CD14-positive monocyte (primary cell): Measurements from ENCODE around the gene PSMB11. TPM values are rescaled to one million over a fixed set of nuclear protein-coding genes. Genes with fewer than 3 reads are reported as not detected.

Source experiments
- DNase-seq, 3 donors: peaks; one replicate each; pipeline ENCODE4 v3.0.0-alpha.2; 2011 to 2022
- H2AFZ ChIP-seq: 2 replicates; pipeline ENCODE4 v1.6.0; 2012; ENCODE audit warnings: mild to moderate bottlenecking, low read depth, low read length, inconsistent platforms; ENCODE audit not compliant: insufficient read depth, poor library complexity, severe bottlenecking
- H3K27ac ChIP-seq, 2 donors: 1 replicate in 1 of 2; 2 replicates in 1 of 2; pipeline ENCODE4 v1.5.1; 2012 to 2013; ENCODE audit warnings: low read length in 2 of 2, control low read depth in 1 of 2, inconsistent platforms in 1 of 2, low read depth in 1 of 2, mild to moderate bottlenecking in 1 of 2
- H3K27me3 ChIP-seq, 2 donors: one replicate each; pipeline versions ENCODE4 v1.6.0 to v1.6.1; 2011 to 2013; ENCODE audit warnings: low read length in 2 of 2; ENCODE audit not compliant: control insufficient read depth in 2 of 2, insufficient read depth in 2 of 2
- H3K36me3 ChIP-seq, 2 donors: replicated peaks in 1 of 2; 1 replicate in 1 of 2; 2 replicates in 1 of 2; pipeline versions ENCODE4 v1.5.1 to v1.6.1; 2012 to 2013; ENCODE audit warnings: low read length in 2 of 2, control low read depth in 1 of 2, inconsistent platforms in 1 of 2, mild to moderate bottlenecking in 1 of 2; ENCODE audit not compliant: insufficient read depth in 2 of 2, control insufficient read depth in 1 of 2
- H3K4me1 ChIP-seq, 2 donors: 1 replicate in 1 of 2; 2 replicates in 1 of 2; pipeline versions ENCODE4 v1.5.1 to v1.6.1; 2012 to 2013; ENCODE audit warnings: low read length in 2 of 2, control low read depth in 1 of 2, inconsistent platforms in 1 of 2, mild to moderate bottlenecking in 1 of 2, moderate library complexity in 1 of 2; ENCODE audit not compliant: insufficient read depth in 2 of 2, control insufficient read depth in 1 of 2
- H3K4me2 ChIP-seq: replicated peaks from 2 replicates; pipeline ENCODE3; 2012; ENCODE audit warnings: low read length, moderate library complexity, mild to moderate bottlenecking; ENCODE audit not compliant: poor library complexity, severe bottlenecking; ENCODE audit errors: extremely low read depth
- H3K4me3 ChIP-seq, 3 experiments: fragments of 200-600 bp in 1 of 3; sonication (generic) in 1 of 3; replicated peaks in 1 of 3; 1 replicate in 2 of 3; 2 replicates in 1 of 3; pipeline ENCODE4 v1.5.1; 2011 to 2013; ENCODE audit warnings: low read length in 3 of 3, mild to moderate bottlenecking in 3 of 3, control low read depth in 2 of 3, low read depth in 2 of 3, inconsistent platforms in 1 of 3, moderate library complexity in 1 of 3
- H3K79me2 ChIP-seq: 2 replicates; pipeline ENCODE4 v1.6.0; 2012; ENCODE audit warnings: mild to moderate bottlenecking, control low read depth, inconsistent platforms, low read length, moderate library complexity; ENCODE audit not compliant: insufficient read depth
- H3K9ac ChIP-seq: 2 replicates; pipeline ENCODE4 v1.6.0; 2017; ENCODE audit warnings: low read length, mild to moderate bottlenecking; ENCODE audit not compliant: insufficient read depth, poor library complexity, severe bottlenecking
- H3K9me3 ChIP-seq, 2 donors: replicated peaks in 1 of 2; 1 replicate in 1 of 2; 2 replicates in 1 of 2; pipeline versions ENCODE4 v1.5.1 to v1.6.1; 2012 to 2013; ENCODE audit warnings: low read length in 2 of 2, control low read depth in 1 of 2; ENCODE audit not compliant: control insufficient read depth in 1 of 2, insufficient read depth in 1 of 2
- H4K20me1 ChIP-seq: 2 replicates; pipeline ENCODE4 v1.6.0; 2012; ENCODE audit warnings: mild to moderate bottlenecking, low read length, control low read depth, moderate library complexity; ENCODE audit not compliant: insufficient read depth
- H3K27ac Mint-ChIP-seq, 7 donors: one replicate each; pipeline ENCODE4 v1.8.0; 2020; ENCODE audit warnings: mild to moderate bottlenecking in 7 of 7, mixed read lengths in 7 of 7, moderate library complexity in 6 of 7, inconsistent platforms in 2 of 7
- H3K27me3 Mint-ChIP-seq, 3 donors: one replicate each; pipeline ENCODE4 v1.8.0; 2021 to 2022; ENCODE audit warnings: low read depth in 3 of 3, mild to moderate bottlenecking in 3 of 3, mixed read lengths in 3 of 3, moderate library complexity in 3 of 3, inconsistent platforms in 1 of 3
- H3K36me3 Mint-ChIP-seq, 2 donors: one replicate each; pipeline ENCODE4 v1.8.0; 2020; ENCODE audit warnings: mixed read lengths in 2 of 2, inconsistent platforms in 1 of 2, mild to moderate bottlenecking in 1 of 2
- H3K4me1 Mint-ChIP-seq: one replicate; pipeline ENCODE4 v1.8.0; 2020; ENCODE audit warnings: mild to moderate bottlenecking, mixed read lengths
- H3K4me3 Mint-ChIP-seq, 2 donors: one replicate each; pipeline ENCODE4 v1.8.0; 2020; ENCODE audit warnings: mild to moderate bottlenecking in 2 of 2, mixed read lengths in 2 of 2, moderate library complexity in 1 of 2
- H3K9me3 Mint-ChIP-seq, 7 donors: one replicate each; pipeline ENCODE4 v1.8.0; 2020 to 2022; ENCODE audit warnings: mixed read lengths in 7 of 7, mild to moderate bottlenecking in 6 of 7, moderate library complexity in 6 of 7, inconsistent platforms in 2 of 7
- CTCF ChIP-seq: fragments of 200-600 bp; IDR thresholded peaks from one replicate; pipeline ENCODE4 v1.8.0; 2022; ENCODE audit warnings: antibody characterized with exemption, mild to moderate bottlenecking
- WGBS: methylation state at CpG from one replicate; pipeline ENCODE4 v1.1.5; 2013; ENCODE audit warnings: missing lambda C conversion rate; ENCODE audit not compliant: insufficient coverage; 5-methylcytosine and 5-hydroxymethylcytosine counted together
- intact Hi-C, 2 donors: fragments of 100-400 bp; cut with micrococcal nuclease; formaldehyde crosslinking; loops; one replicate each; pipeline versions ENCODE4 v1.15.0 to v1.15.1; 2023
- polyA plus RNA-seq, 3 donors: library from polyadenylated mRNA; depleted of rRNA in 1 of 3; unstranded in 2 of 3; stranded (reverse) in 1 of 3; fragments of 300-500 nt in 2 of 3; fragments of >200 nt in 1 of 3; fragmentation: Illumina TruSeq in 2 of 3; gene quantifications; 1 replicate in 2 of 3; 2 replicates in 1 of 3; pipeline ENCODE4 v1.2.3, GENCODE V29; 2012 to 2021

Gene PSMB11
- polyA plus RNA-seq, 3 donors, result not detected

- peaks cover 16 to 19% of the 10 kb centered on the region in 2 donors for H3K4me1 ChIP-seq
- peaks cover 26 to 43% of the 10 kb centered on the region in 2 donors for H3K36me3 Mint-ChIP-seq
- no peak overlapping the region for H3K4me2 ChIP-seq
- H3K9ac ChIP-seq, result no peak overlapping the region
- H3K9me3 ChIP-seq, result no peaks in the 10 kb centered on the region
- no peak overlapping the region for H3K4me3 ChIP-seq
- no peak overlapping the region for H3K4me3 Mint-ChIP-seq
- H2AFZ ChIP-seq, result no peak overlapping the region
- peaks cover 22% of the 10 kb centered on the region for H3K79me2 ChIP-seq
- no peak for DNase-seq
- H3K4me1 Mint-ChIP-seq, result peaks cover 21% of the 10 kb centered on the region
- H3K9me3 Mint-ChIP-seq, result no peaks in the 10 kb centered on the region
- H4K20me1 ChIP-seq, result no peaks in the 10 kb centered on the region
- no peaks in the 10 kb centered on the region for H3K27me3 ChIP-seq
- WGBS, result 99% methylated on average over 10 of the region's 10 CpGs
- H3K36me3 ChIP-seq, result peaks cover 29 to 36% of the 10 kb centered on the region in 2 donors
- intact Hi-C loops, result no loop called here
- H3K27me3 Mint-ChIP-seq, result peaks cover 0 to 1% (median 0%) of the 10 kb centered on the region in 3 donors
- no peak for TF ChIP-seq CTCF
- H3K27ac Mint-ChIP-seq, result no peak overlapping the region
- no peak overlapping the region for H3K27ac ChIP-seq
Observed at GRCh38 chr14:23033251-23033727, 8.7 kb upstream of the PSMB11 start.

GRCh38 chr14:23033801-23034497 is 8.1 kb upstream of the PSMB11 start:
- no peak for DNase-seq
- peaks cover 22% of the 10 kb centered on the region for H3K79me2 ChIP-seq
- peak overlapping the region; percentile 98 for H3K4me2 ChIP-seq
- Mint-ChIP-seq H3K27me3 (peaks cover 0 to 1% (median 0%) of the 10 kb centered on the region in 3 donors), H3K36me3 (peaks cover 23 to 39% of the 10 kb centered on the region in 2 donors), H3K4me3 (peak overlapping the region; percentile 87 to 92), H3K27ac (peak overlapping the region; percentile 92 to 99 (median 97)), H3K4me1 (peaks cover 17% of the 10 kb centered on the region), H3K9me3 (no peaks in the 10 kb centered on the region)
- peaks cover 24 to 30% of the 10 kb centered on the region in 2 donors for H3K36me3 ChIP-seq
- WGBS, result 11% methylated on average over 10 of the region's 17 CpGs
- H3K9me3 ChIP-seq, result no peaks in the 10 kb centered on the region
- TF ChIP-seq CTCF, result no peak
- intact Hi-C loops, result no loop called here
- H3K9ac ChIP-seq, result peak overlapping the region; percentile 89
- peak overlapping the region; percentile 69 to 96 for H3K27ac ChIP-seq
- H3K27me3 ChIP-seq, result no peaks in the 10 kb centered on the region
- H2AFZ ChIP-seq, result peak overlapping the region; percentile 99
- H3K4me1 ChIP-seq, result peaks cover 16% of the 10 kb centered on the region in 2 donors
- no peaks in the 10 kb centered on the region for H4K20me1 ChIP-seq
- peak overlapping the region; percentile 80 to 95 (median 88) for H3K4me3 ChIP-seq
